Lung (tissue), 12 donors: ENCODE measurements around the gene RNU1-4. TPM values are rescaled to one million over a fixed set of nuclear protein-coding genes. Genes with fewer than 3 reads are reported as not detected.

ENCODE experiments used
- ATAC-seq: fragments of 200-7000 bp; cut with Tn5 transposase; one replicate; pipeline ENCODE4 v1.9.1; 2020; ENCODE audit warnings: moderate number of reproducible peaks; ENCODE audit not compliant: insufficient read depth, low FRiP score
- DNase-seq, 3 donors: peaks; one replicate each; pipeline ENCODE4 v3.0.0-alpha.2; 2013 to 2017
- H3K27ac ChIP-seq, 2 donors: one replicate each; pipeline ENCODE4 v1.5.1; 2013; ENCODE audit warnings: mild to moderate bottlenecking in 2 of 2, moderate library complexity in 2 of 2, control low read depth in 1 of 2, inconsistent platforms in 1 of 2, low read depth in 1 of 2, low read length in 1 of 2
- H3K27me3 ChIP-seq, 3 donors: one replicate each; pipeline ENCODE4 v1.5.1; 2013; ENCODE audit warnings: low read length in 2 of 3; ENCODE audit not compliant: control insufficient read depth in 3 of 3, insufficient read depth in 3 of 3
- H3K36me3 ChIP-seq, 4 donors: one replicate each; pipeline ENCODE4 v1.5.1; 2013; ENCODE audit warnings: low read length in 4 of 4, mild to moderate bottlenecking in 1 of 4, moderate library complexity in 1 of 4; ENCODE audit not compliant: control insufficient read depth in 4 of 4, insufficient read depth in 4 of 4
- H3K4me1 ChIP-seq, 5 donors: one replicate each; pipeline ENCODE4 v1.5.1; 2013; ENCODE audit warnings: low read length in 5 of 5, mild to moderate bottlenecking in 2 of 5, moderate library complexity in 1 of 5; ENCODE audit not compliant: control insufficient read depth in 5 of 5, insufficient read depth in 5 of 5
- H3K4me3 ChIP-seq: one replicate; pipeline ENCODE4 v1.5.1; 2013; ENCODE audit warnings: mild to moderate bottlenecking, control low read depth, moderate library complexity
- H3K9ac ChIP-seq, 2 donors: one replicate each; pipeline ENCODE4 v1.5.1; 2013; ENCODE audit warnings: low read length in 2 of 2, control low read depth in 1 of 2; ENCODE audit not compliant: insufficient read depth in 1 of 2
- H3K9me3 ChIP-seq, 4 donors: one replicate each; pipeline ENCODE4 v1.5.1; 2013; ENCODE audit warnings: low read length in 3 of 4, mild to moderate bottlenecking in 1 of 4, moderate library complexity in 1 of 4; ENCODE audit not compliant: control insufficient read depth in 4 of 4, insufficient read depth in 3 of 4
- WGBS, 2 donors: extraction: QIAGEN DNeasy Blood & Tissue Kit; methylation state at CpG; one replicate each; pipeline ENCODE4 v1.1.7; 2013; 5-methylcytosine and 5-hydroxymethylcytosine counted together
- polyA plus RNA-seq, 2 donors: library from polyadenylated mRNA; stranded (reverse); fragments of 200-250 nt; gene quantifications; one replicate each; pipeline ENCODE4 v1.2.1, GENCODE V29; 2013
- total RNA-seq, 2 donors: library from RNA; depleted of rRNA in 1 of 2; stranded (reverse); fragments of >200 nt in 1 of 2; gene quantifications; one replicate each; pipeline ENCODE4 v1.2.1, GENCODE V29; 2014 to 2021
- TF ChIP-seq, protein P1 (sequence below): IDR thresholded peaks from 2 replicates; pipeline ENCODE4 v1.5.1; 2012; ENCODE audit warnings: mild to moderate bottlenecking; ENCODE audit errors: control extremely low read depth, extremely low read depth
- donor health status: control.
- donor health status: control.
- donor health status: Bipolar disorder and iron deficiency.
- donor health status: healthy.
- donor health status: DM: yes; HTN: yes; CAD: no.

The RNU1-4 gene
- total and polyA plus RNA-seq, 4 donors: under 0.01 to 3,134 TPM; not detected in 2

DNA sequence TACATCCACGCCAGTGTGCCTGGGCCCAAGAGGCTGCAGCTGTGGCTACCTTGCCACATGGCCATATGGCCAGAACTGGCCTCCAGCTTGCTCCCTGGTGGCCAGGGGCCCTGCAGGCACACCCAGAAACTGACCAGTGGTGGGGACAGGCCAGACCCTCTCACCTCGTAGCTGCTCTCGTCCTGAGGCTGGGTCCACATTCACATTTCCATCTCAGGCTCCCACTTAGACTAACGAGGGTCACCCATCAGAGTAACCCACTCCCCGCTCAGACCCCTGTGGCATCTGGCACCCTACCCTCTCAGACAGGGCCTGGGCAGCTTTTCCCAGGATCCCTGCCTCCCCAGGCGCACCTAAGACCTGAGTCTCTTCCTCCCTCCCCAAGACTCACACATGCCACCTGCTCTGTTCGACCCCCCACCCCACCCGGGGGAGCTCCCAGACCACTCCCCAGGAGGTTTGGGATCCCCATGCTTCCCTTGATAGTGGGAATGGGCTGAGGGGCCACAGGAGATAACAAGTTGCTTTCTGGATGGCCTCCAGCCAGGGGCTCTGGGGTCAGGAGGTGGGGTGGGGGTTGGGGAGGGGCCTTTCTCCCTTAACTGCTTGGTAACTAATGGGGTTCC lies 21.3 kb upstream of the RNU1-4 start:
- Histone ChIP-seq H3K27me3 (no peaks in the 10 kb centered on the region), H3K9me3 (no peaks in the 10 kb centered on the region), H3K9ac (no peak overlapping the region), H3K4me1 (no peaks in the 10 kb centered on the region), H3K36me3 (no peaks in the 10 kb centered on the region), H3K27ac (no peak overlapping the region), H3K4me3 (no peak overlapping the region)
- TF ChIP-seq, protein P1, sequence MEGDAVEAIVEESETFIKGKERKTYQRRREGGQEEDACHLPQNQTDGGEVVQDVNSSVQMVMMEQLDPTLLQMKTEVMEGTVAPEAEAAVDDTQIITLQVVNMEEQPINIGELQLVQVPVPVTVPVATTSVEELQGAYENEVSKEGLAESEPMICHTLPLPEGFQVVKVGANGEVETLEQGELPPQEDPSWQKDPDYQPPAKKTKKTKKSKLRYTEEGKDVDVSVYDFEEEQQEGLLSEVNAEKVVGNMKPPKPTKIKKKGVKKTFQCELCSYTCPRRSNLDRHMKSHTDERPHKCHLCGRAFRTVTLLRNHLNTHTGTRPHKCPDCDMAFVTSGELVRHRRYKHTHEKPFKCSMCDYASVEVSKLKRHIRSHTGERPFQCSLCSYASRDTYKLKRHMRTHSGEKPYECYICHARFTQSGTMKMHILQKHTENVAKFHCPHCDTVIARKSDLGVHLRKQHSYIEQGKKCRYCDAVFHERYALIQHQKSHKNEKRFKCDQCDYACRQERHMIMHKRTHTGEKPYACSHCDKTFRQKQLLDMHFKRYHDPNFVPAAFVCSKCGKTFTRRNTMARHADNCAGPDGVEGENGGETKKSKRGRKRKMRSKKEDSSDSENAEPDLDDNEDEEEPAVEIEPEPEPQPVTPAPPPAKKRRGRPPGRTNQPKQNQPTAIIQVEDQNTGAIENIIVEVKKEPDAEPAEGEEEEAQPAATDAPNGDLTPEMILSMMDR: no peak
- WGBS, 2 donors: 89 to 94% methylated on average over 8 of the region's 8 CpGs
- no peak for DNase-seq
- no peak for ATAC-seq

DNA sequence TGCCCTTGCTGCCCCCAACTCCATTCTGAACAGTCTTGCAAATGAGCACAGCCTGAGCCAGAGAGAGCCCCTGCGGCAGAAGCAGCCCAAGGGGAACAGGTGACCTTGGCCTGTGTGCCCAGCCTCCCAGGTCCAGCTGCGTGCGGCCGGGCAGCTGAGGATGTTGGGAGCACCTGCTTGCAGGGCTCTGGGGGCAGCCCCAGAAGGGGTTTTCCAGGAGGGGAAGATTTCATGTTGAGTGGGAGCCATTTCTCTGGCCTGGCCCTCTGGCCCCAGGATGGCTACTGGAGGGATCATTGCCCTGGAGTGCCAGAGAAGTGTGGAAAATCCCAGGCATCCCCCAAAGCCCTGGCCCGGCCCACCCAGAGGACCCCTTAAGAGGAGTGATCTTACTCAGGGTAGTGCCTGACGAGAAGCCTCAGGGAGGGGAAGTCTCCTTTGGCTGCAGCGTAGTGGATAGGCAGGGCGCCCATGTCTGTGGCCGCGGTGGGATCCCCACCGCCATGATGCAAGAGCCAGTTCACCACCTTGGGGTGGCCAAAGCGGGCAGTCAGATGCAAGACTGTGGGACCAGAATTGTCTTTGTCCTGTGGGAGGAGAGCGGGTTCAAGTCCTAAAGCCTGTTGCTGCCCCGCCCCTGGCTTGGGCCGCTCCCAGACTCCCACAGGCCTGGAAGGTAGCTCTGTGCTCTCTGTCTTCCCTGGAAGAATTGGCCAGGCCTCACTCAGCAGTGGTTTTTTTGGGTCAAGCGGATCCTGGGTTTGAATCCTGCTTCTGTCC lies 20.6 kb upstream of the RNU1-4 start:
- H3K27me3 ChIP-seq: peaks cover 0 to 3% (median 0%) of the 10 kb centered on the region in 3 donors
- no peaks in the 10 kb centered on the region for H3K9me3 ChIP-seq
- DNase-seq (no peak), ATAC-seq (no peak)
- TF ChIP-seq, protein P1: no peak
- no peak overlapping the region for H3K27ac ChIP-seq
- H3K9ac ChIP-seq: no peak overlapping the region
- no peaks in the 10 kb centered on the region for H3K4me1 ChIP-seq
- 91% methylated on average over 16 of the region's 16 CpGs for WGBS, 2 donors
- H3K36me3 ChIP-seq: no peaks in the 10 kb centered on the region
- no peak overlapping the region for H3K4me3 ChIP-seq

DNA sequence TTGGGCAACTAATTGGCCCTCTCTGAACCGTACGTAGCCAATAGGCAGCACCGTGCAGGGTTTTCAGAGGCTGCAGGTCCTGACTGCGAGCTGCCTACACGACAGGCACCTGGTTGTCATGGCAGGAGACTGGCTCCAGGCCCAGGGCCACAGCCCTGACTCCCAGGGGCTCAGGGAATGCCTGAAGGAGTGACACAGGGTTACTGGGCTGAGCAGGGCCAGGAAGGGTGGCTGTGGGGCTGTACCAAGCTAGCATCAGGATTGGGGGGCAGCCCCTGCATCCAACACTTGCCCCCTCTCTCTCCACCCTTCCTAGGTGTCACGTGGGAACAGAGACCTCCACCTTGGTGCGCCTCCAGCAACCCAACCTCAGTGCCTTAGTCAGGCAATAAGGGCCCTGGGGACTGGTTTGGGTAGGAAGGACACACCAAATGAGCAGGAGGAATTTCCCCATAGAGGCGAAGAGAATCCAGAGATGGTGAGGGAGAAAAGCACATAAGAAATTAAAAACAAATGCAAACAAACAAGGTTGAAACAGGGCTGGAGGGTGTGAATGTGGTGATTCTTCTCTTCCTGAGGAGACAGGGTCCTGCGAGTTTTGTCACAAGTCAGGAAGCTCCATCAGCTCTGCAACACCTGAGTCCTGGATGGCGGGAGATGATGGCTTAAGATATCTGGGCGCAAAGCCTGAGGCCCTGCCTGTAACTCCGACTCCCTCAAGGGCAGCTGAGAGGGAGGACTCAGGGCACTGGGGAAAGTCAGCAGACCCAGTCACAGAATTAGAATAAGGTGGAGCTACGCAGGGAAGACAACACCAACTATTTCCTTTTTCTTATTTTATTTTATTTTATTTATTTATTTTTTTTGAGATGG lies 19.7 kb upstream of the RNU1-4 start:
- Histone ChIP-seq H3K36me3 (no peaks in the 10 kb centered on the region), H3K27ac (no peak overlapping the region), H3K4me3 (no peak overlapping the region), H3K4me1 (no peaks in the 10 kb centered on the region), H3K9me3 (no peaks in the 10 kb centered on the region), H3K27me3 (peaks cover 0 to 8% (median 0%) of the 10 kb centered on the region in 3 donors), H3K9ac (no peak overlapping the region)
- TF ChIP-seq, protein P1: no peak
- WGBS, 2 donors: 86 to 89% methylated on average over 13 of the region's 13 CpGs
- DNase-seq (no peak), ATAC-seq (no peak)
